Naive thymus-derived CD8-positive, alpha-beta T cell (primary cell): Measurements from ENCODE around the gene KLHL29. TPM values are rescaled to one million over a fixed set of nuclear protein-coding genes. Genes with fewer than 3 reads are reported as not detected.

Experiments used
- ATAC-seq, 2 donors: fragments of 150-1000 bp; cut with Tn5 transposase in 1 of 2; sonication (Bioruptor Pico), chemical (Tn5 transposase) in 1 of 2; 1 replicate in 1 of 2; 2 replicates in 1 of 2; pipeline ENCODE4 v1.10.0; 2021; ENCODE audit warnings: mild to moderate bottlenecking in 2 of 2, moderate library complexity in 2 of 2
- POLR2A ChIA-PET: fragments of 350-600 bp; sonication (Branson Sonifier 250); formaldehyde crosslinking; loops from one replicate; lab custom pipeline; 2021; ENCODE audit warnings: antibody characterized with exemption; lab: Charles Lee
- DNase-seq, 10 donors: peaks; one replicate each; pipeline versions ENCODE4 v3.0.0 to v3.0.0-alpha.2; 2020 to 2022
- H3K27ac Mint-ChIP-seq, 10 donors: one replicate each; pipeline ENCODE4 v1.8.0; 2020 to 2022; ENCODE audit warnings: mild to moderate bottlenecking in 10 of 10, mixed read lengths in 10 of 10, moderate library complexity in 4 of 10, inconsistent platforms in 1 of 10
- H3K27me3 Mint-ChIP-seq, 5 donors: one replicate each; pipeline ENCODE4 v1.8.0; 2021 to 2022; ENCODE audit warnings: mixed read lengths in 5 of 5
- H3K36me3 Mint-ChIP-seq, 3 donors: one replicate each; pipeline ENCODE4 v1.8.0; 2020 to 2022; ENCODE audit warnings: mixed read lengths in 3 of 3, mild to moderate bottlenecking in 2 of 3, inconsistent platforms in 1 of 3
- H3K4me1 Mint-ChIP-seq, 4 donors: one replicate each; pipeline ENCODE4 v1.8.0; 2021 to 2022; ENCODE audit warnings: mixed read lengths in 4 of 4
- H3K4me3 Mint-ChIP-seq, 10 donors: one replicate each; pipeline ENCODE4 v1.8.0; 2020 to 2022; ENCODE audit warnings: mild to moderate bottlenecking in 10 of 10, mixed read lengths in 10 of 10, moderate library complexity in 6 of 10, inconsistent platforms in 1 of 10
- H3K9me3 Mint-ChIP-seq, 9 donors: one replicate each; pipeline ENCODE4 v1.8.0; 2020 to 2022; ENCODE audit warnings: mixed read lengths in 9 of 9, mild to moderate bottlenecking in 3 of 9, inconsistent platforms in 1 of 9, moderate library complexity in 1 of 9
- polyA plus RNA-seq, 3 donors: library from polyadenylated mRNA; unstranded; fragments of 300-500 nt; fragmentation: Illumina TruSeq; gene quantifications; one replicate each; pipeline ENCODE4 v1.2.3, GENCODE V29; 2021
- total RNA-seq, 8 experiments: library from RNA in 2 of 8; stranded (reverse) in 2 of 8; gene quantifications; one replicate each; pipeline ENCODE4 v1.2.3 and lab custom pipeline; 2021 to 2026

The KLHL29 gene
- total and polyA plus RNA-seq, 5 experiments from 2014 or later: 0.02 to 1.7 (median 0.14) TPM

- H3K9me3 Mint-ChIP-seq: no peaks in the 10 kb centered on the region
- peak overlapping the region in 2 of 10 donors; percentile 19 to 21 for H3K27ac Mint-ChIP-seq
Observed at GRCh38 chr2:23633966-23634365, 249.0 kb downstream of the KLHL29 start.

GRCh38 chr2:23635442-23636340 is 250.7 kb downstream of the KLHL29 start:
- ATAC-seq (no peak), DNase-seq (peak in 1 of 10 donors; percentile 57)
- Mint-ChIP-seq H3K27ac (no peak overlapping the region), H3K27me3 (no peaks in the 10 kb centered on the region), H3K4me1 (peaks cover 0 to 4% (median 0%) of the 10 kb centered on the region in 4 donors), H3K36me3 (peaks cover 0 to 3% (median 0%) of the 10 kb centered on the region in 3 donors), H3K4me3 (no peak overlapping the region), H3K9me3 (no peaks in the 10 kb centered on the region)
- POLR2A ChIA-PET: no interaction called here

More at GRCh38 chr2:23633966-23634365, 249.0 kb downstream of the KLHL29 start:
- Mint-ChIP-seq H3K4me1 (peaks cover 0 to 5% (median 0%) of the 10 kb centered on the region in 4 donors), H3K36me3 (peaks cover 0 to 1% (median 0%) of the 10 kb centered on the region in 3 donors), H3K27me3 (no peaks in the 10 kb centered on the region), H3K4me3 (no peak overlapping the region)
- DNase-seq: peak in 1 of 10 donors; percentile 54
- POLR2A ChIA-PET: no interaction called here
- no peak for ATAC-seq

GRCh38 chr2:23636426-23636825 is 251.4 kb downstream of the KLHL29 start:
- POLR2A ChIA-PET: no interaction called here
- Mint-ChIP-seq H3K4me3 (no peak overlapping the region), H3K36me3 (peaks cover 0 to 3% (median 0%) of the 10 kb centered on the region in 3 donors), H3K4me1 (peaks cover 0 to 4% (median 0%) of the 10 kb centered on the region in 4 donors), H3K27ac (no peak overlapping the region), H3K9me3 (no peaks in the 10 kb centered on the region), H3K27me3 (no peaks in the 10 kb centered on the region)
- no peak for ATAC-seq
- peak in 1 of 10 donors; percentile 53 for DNase-seq

GRCh38 chr2:23637011-23637778 is 252.2 kb downstream of the KLHL29 start:
- Mint-ChIP-seq H3K4me1 (peaks cover 0 to 4% (median 0%) of the 10 kb centered on the region in 4 donors), H3K27ac (no peak overlapping the region), H3K36me3 (peaks cover 0 to 3% (median 3%) of the 10 kb centered on the region in 3 donors), H3K27me3 (no peaks in the 10 kb centered on the region), H3K4me3 (no peak overlapping the region), H3K9me3 (no peaks in the 10 kb centered on the region)
- ATAC-seq (no peak), DNase-seq (no peak)
- POLR2A ChIA-PET: no interaction called here

GRCh38 chr2:23639406-23639982 is 254.5 kb downstream of the KLHL29 start:
- peaks cover 0 to 4% (median 0%) of the 10 kb centered on the region in 4 donors for H3K4me1 Mint-ChIP-seq
- POLR2A ChIA-PET: no interaction called here

GRCh38 chr2:23640711-23641110 is 255.7 kb downstream of the KLHL29 start:
- no peaks in the 10 kb centered on the region for H3K27me3 Mint-ChIP-seq
- DNase-seq (no peak), ATAC-seq (no peak)
- no peak overlapping the region for H3K27ac Mint-ChIP-seq
- peaks cover 0 to 15% (median 13%) of the 10 kb centered on the region in 3 donors for H3K36me3 Mint-ChIP-seq
- H3K9me3 Mint-ChIP-seq: no peaks in the 10 kb centered on the region
- peaks cover 0 to 4% (median 0%) of the 10 kb centered on the region in 4 donors for H3K4me1 Mint-ChIP-seq
- POLR2A ChIA-PET: no interaction called here
- H3K4me3 Mint-ChIP-seq: no peak overlapping the region

More at GRCh38 chr2:23639406-23639982, 254.5 kb downstream of the KLHL29 start:
- DNase-seq (no peak), ATAC-seq (no peak)
- H3K27me3 Mint-ChIP-seq: no peaks in the 10 kb centered on the region
- H3K27ac Mint-ChIP-seq: no peak overlapping the region
- H3K9me3 Mint-ChIP-seq: no peaks in the 10 kb centered on the region
- H3K4me3 Mint-ChIP-seq: no peak overlapping the region
- peaks cover 0 to 15% (median 13%) of the 10 kb centered on the region in 3 donors for H3K36me3 Mint-ChIP-seq

- Mint-ChIP-seq H3K4me1 (peaks cover 0 to 4% (median 0%) of the 10 kb centered on the region in 4 donors), H3K27me3 (no peaks in the 10 kb centered on the region), H3K9me3 (no peaks in the 10 kb centered on the region), H3K36me3 (peaks cover 0 to 15% (median 13%) of the 10 kb centered on the region in 3 donors), H3K4me3 (no peak overlapping the region), H3K27ac (no peak overlapping the region)
- DNase-seq (no peak), ATAC-seq (no peak)
- POLR2A ChIA-PET: no interaction called here
Observed at GRCh38 chr2:23642516-23642915, 257.5 kb downstream of the KLHL29 start.

GRCh38 chr2:23645230-23645808 is 260.3 kb downstream of the KLHL29 start:
- POLR2A ChIA-PET: interaction anchor here (0.6 kb wide), 1 partner anchor 34 kb away, joined by 3 read pairs; no protein-coding TSS in a partner anchor
- no peak for ATAC-seq
- peaks cover 0 to 9% (median 1%) of the 10 kb centered on the region in 4 donors for H3K4me1 Mint-ChIP-seq
- no peak for DNase-seq
- H3K27me3 Mint-ChIP-seq: no peaks in the 10 kb centered on the region
- peaks cover 0 to 13% (median 11%) of the 10 kb centered on the region in 3 donors for H3K36me3 Mint-ChIP-seq
- no peak overlapping the region for H3K4me3 Mint-ChIP-seq
- H3K27ac Mint-ChIP-seq: no peak overlapping the region
- no peaks in the 10 kb centered on the region for H3K9me3 Mint-ChIP-seq

- no peaks in the 10 kb centered on the region for H3K27me3 Mint-ChIP-seq
- no peak for DNase-seq
- no peak for ATAC-seq
- H3K9me3 Mint-ChIP-seq: no peaks in the 10 kb centered on the region
- POLR2A ChIA-PET: no interaction called here
- H3K36me3 Mint-ChIP-seq: peaks cover 0 to 14% (median 11%) of the 10 kb centered on the region in 3 donors
- H3K27ac Mint-ChIP-seq: no peak overlapping the region
- H3K4me1 Mint-ChIP-seq: peaks cover 0 to 9% (median 1%) of the 10 kb centered on the region in 4 donors
- H3K4me3 Mint-ChIP-seq: no peak overlapping the region
Observed at GRCh38 chr2:23647563-23647962, 262.6 kb downstream of the KLHL29 start.

GRCh38 chr2:23649303-23649702 is 264.3 kb downstream of the KLHL29 start:
- no peak for ATAC-seq
- no peak overlapping the region for H3K27ac Mint-ChIP-seq
- no peaks in the 10 kb centered on the region for H3K27me3 Mint-ChIP-seq
- H3K9me3 Mint-ChIP-seq: no peaks in the 10 kb centered on the region
- no peak for DNase-seq
- POLR2A ChIA-PET: no interaction called here
- H3K36me3 Mint-ChIP-seq: peaks cover 0 to 6% (median 0%) of the 10 kb centered on the region in 3 donors
- H3K4me3 Mint-ChIP-seq: no peak overlapping the region
- peaks cover 0 to 9% (median 1%) of the 10 kb centered on the region in 4 donors for H3K4me1 Mint-ChIP-seq

- Mint-ChIP-seq H3K4me1 (peaks cover 0 to 9% (median 1%) of the 10 kb centered on the region in 4 donors), H3K9me3 (no peaks in the 10 kb centered on the region), H3K27ac (peak overlapping the region in 2 of 10 donors; percentile 17 to 88), H3K4me3 (no peak overlapping the region), H3K36me3 (peaks cover 0 to 6% (median 0%) of the 10 kb centered on the region in 3 donors), H3K27me3 (no peaks in the 10 kb centered on the region)
- POLR2A ChIA-PET: no interaction called here
- ATAC-seq (peak in 1 of 2 donors; percentile 45), DNase-seq (peak in 2 of 10 donors; percentile 5 to 12)
Observed at GRCh38 chr2:23649819-23650218, 264.8 kb downstream of the KLHL29 start.
